GM18858 (cell line): ENCODE measurements around the gene CREBRF.
"Not testable (repeated sequence)": the region's sequence is repeated elsewhere in the genome, so short reads cannot be mapped to it uniquely, and the experiment has no call there.

ENCODE experiments used
- ATAC-seq: cut with Tn5 transposase; IDR thresholded peaks from one replicate; pipeline ENCODE4 v1.9.1; 2021; ENCODE audit not compliant: unreplicated experiment

The CREBRF gene

DNA sequence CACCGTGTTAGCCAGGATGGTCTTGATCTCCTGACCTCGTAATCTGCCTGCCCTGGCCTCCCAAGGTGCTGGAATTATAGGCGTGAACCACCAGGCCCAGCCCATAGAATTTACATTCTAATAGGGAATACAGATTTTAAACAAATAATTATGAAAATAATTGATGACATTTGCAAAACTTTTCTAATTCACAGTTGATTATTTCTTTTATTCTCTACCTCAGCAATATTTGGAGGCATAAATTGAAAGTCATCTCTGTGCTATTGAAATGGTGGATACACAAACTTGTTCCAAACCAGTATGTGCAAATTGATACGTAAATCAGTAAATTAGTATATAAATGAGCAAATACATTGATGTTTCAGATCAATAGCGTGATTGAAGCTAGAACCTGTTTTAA lies 96.4 kb downstream of the CREBRF start:
- no peak for ATAC-seq

DNA sequence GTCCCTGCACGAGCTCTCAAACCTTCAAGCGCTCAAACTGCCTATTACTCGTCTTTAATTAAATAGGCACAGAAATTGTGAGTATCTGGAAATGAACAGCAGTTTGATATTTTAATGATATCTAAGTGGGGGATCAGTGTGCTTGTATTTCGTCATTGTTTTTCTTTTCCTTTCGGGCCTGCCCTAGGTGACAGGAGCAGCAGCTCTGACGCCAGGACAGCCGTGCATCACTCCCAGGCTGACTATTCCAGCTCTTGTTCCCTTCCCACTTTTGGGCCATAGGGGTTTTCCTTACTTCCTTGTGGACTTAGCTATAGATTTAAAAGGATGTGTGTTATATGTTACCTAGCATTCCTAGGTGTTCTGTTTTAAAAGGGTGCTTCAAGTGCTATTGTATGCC lies 97.7 kb downstream of the CREBRF start:
- ATAC-seq: no peak

DNA sequence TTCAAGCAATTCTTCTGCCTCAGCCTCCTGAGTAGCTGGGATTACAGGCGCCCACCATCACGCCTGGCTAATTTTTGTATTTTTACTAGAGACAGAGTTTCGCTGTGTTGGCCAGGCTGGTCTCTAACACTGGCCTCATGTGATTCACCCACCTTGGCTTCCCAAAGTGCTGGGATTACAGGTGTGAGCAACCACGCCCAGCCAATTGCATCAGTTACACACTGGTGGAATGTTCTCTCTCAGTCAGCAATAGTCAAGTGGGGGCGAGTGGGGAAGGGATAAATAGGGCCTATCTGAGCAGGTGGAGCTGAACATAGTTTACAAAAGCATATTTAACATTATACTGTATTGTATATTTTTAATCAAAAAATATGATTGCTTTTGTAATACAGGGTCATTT lies 98.5 kb downstream of the CREBRF start:
- ATAC-seq: not testable (repeated sequence)

DNA sequence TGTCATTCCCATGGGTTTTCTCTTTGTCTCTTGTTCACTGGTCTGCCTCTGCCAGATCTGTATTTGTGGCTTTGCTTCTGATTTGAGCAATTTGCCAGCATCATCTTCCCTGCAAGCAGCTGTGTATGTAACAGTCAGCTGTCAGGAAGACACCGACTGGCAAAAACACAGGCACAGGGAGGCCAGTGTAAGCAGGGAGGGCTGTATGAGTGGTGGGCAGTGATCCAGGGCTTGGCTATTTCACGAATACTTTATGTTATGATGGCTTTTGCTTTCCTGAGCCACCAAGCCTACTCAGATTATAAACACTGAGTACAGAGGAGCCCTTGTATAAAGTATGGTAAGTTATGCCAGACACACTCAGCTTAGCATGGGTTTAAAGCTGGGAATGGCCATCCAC lies 99.8 kb downstream of the CREBRF start:
- ATAC-seq: no peak

DNA sequence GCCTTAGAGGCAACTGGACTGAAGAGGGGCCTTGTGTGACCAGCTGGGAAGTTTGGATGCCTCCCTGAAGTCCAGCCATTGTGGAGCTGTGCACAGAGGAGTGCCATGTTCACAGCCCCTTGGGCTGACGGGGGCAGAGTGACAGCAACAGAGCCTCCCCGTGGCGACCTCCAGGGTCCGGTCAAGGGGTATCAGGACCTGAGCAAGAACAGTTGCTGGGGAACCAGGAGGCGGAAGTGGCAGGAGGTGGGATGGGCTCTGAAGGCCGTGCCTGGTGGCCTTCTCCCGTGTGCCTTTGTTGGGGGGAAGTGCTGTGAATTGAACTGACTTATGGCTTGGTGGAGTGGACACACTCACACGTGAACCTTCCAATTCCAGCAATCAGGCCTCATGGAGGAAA lies 102.2 kb downstream of the CREBRF start:
- ATAC-seq: no peak

DNA sequence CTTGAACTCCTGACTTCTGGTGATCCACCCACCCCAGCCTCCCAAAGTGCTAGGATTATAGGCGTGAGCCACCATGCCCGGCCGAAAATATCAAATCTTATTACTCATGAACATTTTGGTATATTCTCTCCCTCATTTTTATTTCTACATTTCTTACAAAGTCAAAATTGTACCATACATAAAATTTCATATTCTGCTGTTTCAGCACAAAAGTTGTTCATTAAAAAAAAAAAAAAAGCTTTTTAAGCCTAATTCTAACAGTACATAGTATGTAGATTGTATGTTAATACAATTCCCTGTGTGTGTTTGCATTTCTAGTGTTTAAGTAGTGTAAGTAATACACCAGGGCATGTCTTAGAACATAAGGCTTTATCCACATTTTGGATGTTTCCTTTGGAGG lies 103.1 kb downstream of the CREBRF start:
- no peak for ATAC-seq

DNA sequence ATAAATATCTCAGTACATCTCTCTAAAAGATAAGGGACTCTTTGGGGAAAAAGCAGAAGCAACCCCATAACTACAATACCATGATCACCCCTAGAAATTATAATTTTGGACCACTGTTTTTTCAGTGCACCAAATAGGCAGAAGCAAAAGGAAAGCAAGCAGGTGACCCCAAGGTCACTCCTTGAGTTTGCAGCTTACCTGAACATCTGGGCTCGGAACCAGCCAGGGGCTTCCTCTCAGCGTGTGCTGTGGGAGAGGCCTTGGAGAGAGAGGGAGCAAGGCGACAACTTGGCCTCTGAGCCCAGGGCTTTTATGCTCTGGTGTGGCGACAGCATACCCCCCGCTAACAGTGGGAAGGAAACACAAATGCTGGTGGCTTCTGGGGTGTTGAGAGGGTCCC lies 105.0 kb downstream of the CREBRF start:
- no peak for ATAC-seq

DNA sequence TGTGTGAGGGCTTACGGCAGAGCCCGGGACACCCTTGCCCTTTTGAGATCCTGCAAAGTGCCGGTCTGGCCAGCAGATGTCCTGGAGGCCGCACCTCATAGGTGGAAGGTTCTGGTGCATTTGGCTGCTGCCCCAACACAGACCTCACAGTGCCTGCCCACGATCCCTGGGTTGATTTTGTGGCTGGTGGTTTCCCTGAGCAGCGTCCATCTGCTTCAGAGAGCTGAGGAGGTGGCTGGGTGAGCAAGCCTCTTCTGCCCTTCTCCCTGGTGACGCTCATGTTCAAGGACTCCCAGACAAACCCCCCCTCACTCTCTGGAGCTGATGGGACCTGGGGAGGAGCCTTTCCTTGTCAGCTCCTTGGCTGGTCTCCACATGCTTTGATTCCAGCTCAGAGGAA lies 107.1 kb downstream of the CREBRF start:
- no peak for ATAC-seq

DNA sequence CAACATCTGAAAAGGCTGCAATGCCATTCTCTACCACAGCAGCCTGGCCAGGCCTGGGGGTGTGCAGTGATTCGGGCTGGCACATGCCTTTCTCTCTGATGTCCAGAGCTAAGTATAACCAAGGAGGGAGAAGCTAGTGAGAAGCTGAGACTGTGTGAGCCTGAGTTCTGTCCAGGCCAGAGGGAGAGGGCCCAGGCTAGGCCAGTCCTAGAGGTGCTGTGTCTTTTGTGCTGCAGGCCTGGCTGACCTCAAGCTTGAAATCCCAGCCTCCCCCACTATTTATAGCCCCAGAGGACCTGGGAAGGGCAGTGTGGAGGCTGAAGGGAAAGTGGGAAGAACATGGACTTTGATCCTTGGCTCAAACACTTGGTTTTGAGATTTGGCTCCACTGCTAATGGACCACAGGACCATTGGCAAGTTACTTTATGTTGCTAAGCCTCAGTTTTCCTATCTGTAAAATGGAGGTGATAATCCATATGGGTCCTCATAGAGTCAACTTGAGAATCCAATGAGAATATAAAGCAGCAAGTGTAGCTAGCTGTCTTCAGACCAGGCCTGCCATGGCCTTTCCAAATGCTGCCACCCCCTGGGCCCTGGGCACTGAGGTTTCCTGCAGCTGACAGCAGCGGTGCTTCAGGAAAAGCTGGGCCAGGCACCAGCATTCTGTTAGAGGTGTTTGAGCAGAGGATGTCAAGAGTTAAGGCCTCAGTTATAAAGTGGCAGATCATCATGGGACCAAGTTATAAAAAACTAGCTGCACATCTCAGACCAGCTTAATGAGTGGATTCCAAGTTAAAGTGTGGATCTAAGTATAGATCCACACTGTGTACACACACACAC lies 109.2 kb downstream of the CREBRF start:
- no peak for ATAC-seq

DNA sequence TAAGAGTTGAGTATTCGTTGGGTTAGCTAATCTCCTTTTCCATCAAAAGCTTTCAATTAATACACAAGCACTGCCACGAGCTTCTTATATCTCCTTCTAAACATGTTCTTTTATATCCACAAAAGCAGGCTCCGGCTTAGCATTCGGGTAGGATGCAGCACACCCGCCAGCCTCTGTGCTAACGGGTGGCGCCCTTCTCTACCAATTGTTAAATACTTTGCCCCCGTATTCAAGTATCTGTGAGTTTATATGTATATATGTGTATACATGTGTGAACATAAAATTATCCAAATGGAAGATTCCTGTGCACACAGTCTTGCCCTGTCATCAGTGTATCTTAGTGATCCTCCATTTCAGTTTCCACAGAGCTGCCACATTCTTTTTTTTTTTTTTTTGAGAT lies 116.0 kb downstream of the CREBRF start:
- no peak for ATAC-seq

DNA sequence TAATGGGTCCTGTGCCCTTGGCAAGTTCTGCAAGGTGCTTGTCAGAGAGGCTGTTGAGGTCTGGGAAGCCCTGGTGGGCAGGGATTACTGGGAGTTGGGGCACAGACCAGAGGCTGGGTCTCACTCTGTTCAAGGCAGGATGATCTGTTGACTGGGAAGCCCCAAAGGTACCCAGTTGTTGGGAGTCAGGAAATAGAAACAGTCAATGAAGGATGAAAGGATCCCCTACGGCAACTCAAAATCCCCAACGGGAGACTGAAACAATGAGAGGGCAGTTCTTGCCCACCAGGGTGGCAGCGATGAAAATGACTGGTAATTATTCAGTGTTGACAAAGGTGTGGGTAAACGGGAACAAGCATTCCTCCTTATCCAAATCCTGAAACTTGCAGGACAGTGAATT lies 119.4 kb downstream of the CREBRF start:
- ATAC-seq: no peak

DNA sequence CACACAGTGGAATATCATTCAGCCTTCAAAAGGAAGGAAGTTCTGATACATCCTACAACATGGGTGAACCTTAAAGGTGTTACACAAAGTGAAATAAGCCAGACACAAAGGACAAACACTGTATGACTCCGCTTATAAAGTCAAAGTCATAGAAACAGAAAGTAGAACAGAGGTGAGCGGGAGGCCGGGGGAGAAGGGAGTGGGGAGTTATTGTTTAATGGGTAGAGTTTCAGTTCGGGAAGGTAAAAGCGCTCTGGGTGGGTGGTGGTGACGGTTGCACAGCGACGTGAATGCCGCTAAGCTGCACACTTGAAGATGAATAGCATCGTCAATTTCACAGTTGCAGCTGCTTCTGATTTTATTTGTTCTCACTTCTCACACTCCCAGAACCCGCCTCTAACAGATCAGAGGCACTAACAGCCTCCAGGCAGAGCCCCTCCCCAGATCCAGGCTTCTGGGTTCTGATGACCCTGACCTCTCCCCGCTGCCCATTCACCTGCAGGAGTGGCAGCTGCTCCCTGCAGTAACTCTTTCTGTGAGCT lies 122.3 kb downstream of the CREBRF start:
- no peak for ATAC-seq

DNA sequence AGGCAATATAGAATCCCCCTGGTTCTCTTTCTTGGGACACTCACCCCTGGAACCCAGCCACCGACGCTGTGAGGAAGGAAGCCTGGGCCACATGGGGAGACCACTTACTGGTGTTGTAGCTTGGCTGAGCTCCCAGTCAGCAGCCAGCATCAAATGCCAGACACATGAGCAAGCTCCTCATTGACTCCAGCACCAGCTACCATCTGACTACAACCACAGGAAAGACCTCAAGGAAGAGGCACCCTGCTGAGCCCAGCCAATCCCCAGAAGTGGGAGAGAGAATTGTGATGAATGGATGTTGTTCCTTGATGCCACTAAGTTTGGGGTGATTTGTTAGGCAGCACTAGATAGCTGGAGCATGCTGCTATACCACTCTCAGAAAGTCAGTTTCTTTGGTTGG lies 124.2 kb downstream of the CREBRF start:
- no peak for ATAC-seq

DNA sequence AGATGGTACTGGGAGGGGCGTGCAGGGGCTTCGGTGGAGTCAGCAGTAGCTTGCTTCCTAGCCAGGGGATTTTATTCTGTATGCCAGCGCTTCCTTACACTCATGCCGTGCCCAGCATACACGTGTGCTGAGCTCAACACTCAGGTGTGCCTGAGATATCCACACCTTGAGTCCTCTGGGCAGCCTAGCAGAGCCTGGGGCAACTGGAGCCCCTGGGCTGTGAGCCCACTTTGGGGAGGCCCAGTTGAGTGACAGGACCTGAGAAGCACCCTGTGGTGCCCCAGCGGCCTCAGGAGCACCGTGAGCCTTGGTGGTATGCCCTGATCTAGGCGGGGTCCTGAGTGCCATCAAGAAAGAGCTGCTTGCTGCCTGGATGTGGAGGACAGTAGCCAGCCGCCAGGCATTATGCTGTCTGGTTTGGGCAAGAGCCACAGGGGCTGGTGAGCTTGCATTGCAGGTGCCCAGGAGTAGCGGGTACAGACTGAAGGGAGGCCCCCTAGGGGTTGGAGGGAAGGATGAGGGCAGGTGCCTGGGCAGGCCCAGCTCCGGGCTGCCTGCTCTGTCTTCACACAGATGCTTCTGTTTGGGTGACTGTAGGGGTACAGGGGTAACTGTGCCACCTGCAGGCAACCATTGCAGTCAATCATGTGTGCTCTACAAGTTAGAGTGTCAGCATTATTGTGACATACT lies 131.0 kb downstream of the CREBRF start:
- no peak for ATAC-seq

DNA sequence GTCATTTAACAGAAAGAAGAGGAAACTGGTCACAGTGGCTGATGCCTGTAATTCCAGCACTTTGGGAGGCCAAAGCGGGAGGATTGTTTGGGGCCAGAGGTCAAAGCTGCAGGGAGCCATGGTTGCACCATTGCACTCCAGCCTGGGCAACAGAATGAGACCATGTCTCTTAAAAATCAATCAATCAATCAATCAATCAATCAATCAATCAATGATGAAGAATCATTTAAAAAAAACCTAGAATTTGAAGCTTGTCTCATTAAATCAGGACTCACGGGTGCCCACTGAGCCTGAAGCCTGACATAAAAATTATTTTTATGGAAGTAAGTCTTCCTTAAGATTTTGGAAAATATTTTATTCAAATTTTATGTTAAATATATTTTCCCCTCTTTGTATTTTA lies 132.1 kb downstream of the CREBRF start:
- ATAC-seq: no peak
